AG04449 (cell line): ENCODE data around the gene DCD.
"Not testable (repeated sequence)": the region's sequence is repeated elsewhere in the genome, so short reads cannot be mapped to it uniquely, and the experiment has no call there.

Source experiments
- CTCF ChIA-PET: fragments of 350-600 bp; formaldehyde crosslinking; extraction: SDS; loops from one replicate; lab custom pipeline; 2021; ENCODE audit warnings: antibody characterized with exemption; lab: Yijun Ruan, JAX
- POLR2A ChIA-PET: fragments of 400-600, 350-600 bp; formaldehyde crosslinking; extraction: SDS; loops from one replicate; lab custom pipeline; 2020; ENCODE audit warnings: antibody characterized with exemption, inconsistent platforms; lab: Yijun Ruan, JAX
- DNase-seq: peaks from one replicate; pipeline ENCODE4 v3.0.0-alpha.2; 2010; ENCODE audit warnings: low read depth, low spot score
- H3K4me3 ChIP-seq: 2 replicates; pipeline ENCODE4 v1.5.1; 2011; ENCODE audit warnings: low read depth, mild to moderate bottlenecking, control low read depth, low read length
- CTCF ChIP-seq: IDR thresholded peaks from one replicate; pipeline ENCODE4 v1.5.1; 2011; ENCODE audit warnings: mild to moderate bottlenecking, moderate library complexity, low read length, control low read depth, inconsistent platforms; ENCODE audit not compliant: insufficient read depth; ENCODE audit errors: missing control alignments

DCD gene

DNA sequence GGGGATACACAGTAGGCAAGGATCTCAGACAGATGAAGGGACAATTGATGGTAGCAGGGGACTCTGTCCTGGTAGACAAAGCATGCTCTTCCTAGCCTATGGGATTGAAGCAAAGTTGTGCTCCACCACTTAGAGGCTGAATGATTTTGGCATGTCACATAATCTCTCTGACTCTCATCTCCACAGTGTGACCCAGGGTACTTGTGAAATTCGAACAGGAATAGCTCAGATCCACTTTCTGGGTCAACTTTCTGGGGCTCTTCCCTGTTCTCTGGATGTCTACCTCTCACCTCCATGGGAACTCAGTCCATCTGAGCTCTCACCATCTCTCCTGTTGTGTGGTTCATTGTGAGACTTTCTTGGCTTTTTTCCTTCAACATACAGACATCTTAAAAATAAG is 1.7 kb upstream of the DCD start:
- ChIA-PET POLR2A (no interaction called here), CTCF (no interaction called here)

GRCh38 chr12:54641554-54641953 is 6.6 kb downstream of the DCD start:
- H3K4me3 ChIP-seq, result no peak overlapping the region
- no peak for DNase-seq
- ChIA-PET POLR2A (no interaction called here), CTCF (no interaction called here)
- no peak for TF ChIP-seq CTCF

More for the DNA sequence above, 1.7 kb upstream of the DCD start:
- no peak overlapping the region for H3K4me3 ChIP-seq
- DNase-seq, result no peak
- no peak for TF ChIP-seq CTCF

GRCh38 chr12:54641089-54641488 is 7.1 kb downstream of the DCD start:
- no peak for DNase-seq
- no peak overlapping the region for H3K4me3 ChIP-seq
- ChIA-PET POLR2A (no interaction called here), CTCF (no interaction called here)
- no peak for TF ChIP-seq CTCF

DNA sequence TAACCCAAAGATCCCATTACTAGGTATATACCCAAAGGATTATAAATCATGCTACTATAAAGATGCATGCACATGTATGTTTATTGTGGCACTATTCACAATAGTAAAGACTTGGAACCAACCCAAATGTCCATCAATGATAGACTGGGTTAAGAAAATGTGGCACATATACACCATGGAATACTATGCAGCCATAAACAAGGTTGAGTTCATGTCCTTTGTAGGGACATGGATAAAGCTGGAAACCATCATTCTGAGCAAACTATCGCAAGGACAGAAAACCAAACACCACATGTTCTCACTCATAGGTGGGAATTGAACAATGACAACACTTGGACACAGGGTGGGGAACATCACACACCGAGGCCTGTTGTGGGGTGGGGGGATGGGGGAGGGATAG is 9.1 kb downstream of the DCD start:
- H3K4me3 ChIP-seq, POLR2A ChIA-PET, DNase-seq, CTCF ChIA-PET: not testable (repeated sequence)

DNA sequence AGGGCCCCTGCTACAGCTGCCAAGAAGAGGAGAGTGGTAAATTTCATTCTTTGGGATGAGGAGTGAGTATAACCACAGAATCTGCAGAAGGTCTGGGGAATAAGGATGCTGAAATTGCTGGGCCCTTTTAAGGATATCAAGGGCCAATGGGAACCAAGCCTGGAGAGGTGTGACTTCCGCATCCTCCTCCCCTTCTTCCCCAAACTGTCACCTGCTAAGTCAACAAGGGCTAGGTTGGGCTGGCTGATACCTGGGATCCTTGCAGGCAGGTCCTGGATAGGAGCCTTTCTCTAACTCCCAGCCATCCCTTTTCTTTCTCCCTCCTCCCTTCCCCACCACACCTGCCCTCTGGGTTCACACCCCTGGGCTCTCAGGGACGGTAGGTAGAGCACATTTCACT is 13.4 kb downstream of the DCD start, which contains the start of gene LACRT:
TSS of gene LACRT (minus strand) at position 101 of the 400 bp plus-strand sequence. CDS start at position 47, 54 bp downstream.
- no peak for DNase-seq
- no peak within 1 kb of the TSS for H3K4me3 ChIP-seq
- POLR2A ChIA-PET, result no interaction called here
- no peak for TF ChIP-seq CTCF
- CTCF ChIA-PET, result no interaction called here

GRCh38 chr12:54631988-54632728 is 16.0 kb downstream of the DCD start:
- DNase-seq, result no peak
- H3K4me3 ChIP-seq, result no peak overlapping the region
- ChIA-PET CTCF (no interaction called here), POLR2A (no interaction called here)
- no peak for TF ChIP-seq CTCF

GRCh38 chr12:54631551-54631950 is 16.6 kb downstream of the DCD start:
- CTCF ChIA-PET, result no interaction called here
- H3K4me3 ChIP-seq, result no peak overlapping the region
- POLR2A ChIA-PET, result no interaction called here
- no peak for DNase-seq
- TF ChIP-seq CTCF, result no peak
